HL-60 (cell line): ENCODE results near the gene POM121L2.

Experiments
- DNase-seq, 2 experiments: peaks; one replicate each; pipeline ENCODE4 v3.0.0-alpha.2; 2010 to 2020; ENCODE audit warnings: low read depth in 1 of 2, low spot score in 1 of 2
- H3K27ac ChIP-seq: fragments of 250-450 bp; sonication (Bioruptor Pico); replicated peaks from 2 replicates; pipeline ENCODE4 v1.5.1; 2020; ENCODE audit warnings: mild to moderate bottlenecking, moderate library complexity
- H3K27me3 ChIP-seq: fragments of 250-450 bp; sonication (Bioruptor Pico); 2 replicates; pipeline ENCODE4 v1.5.1; 2021; ENCODE audit warnings: mild to moderate bottlenecking, moderate library complexity; ENCODE audit not compliant: insufficient read depth, poor library complexity, severe bottlenecking
- H3K4me3 ChIP-seq: replicated peaks from 2 replicates; pipeline ENCODE4 v1.5.1; 2011; ENCODE audit warnings: mild to moderate bottlenecking, control low read depth, low read length; ENCODE audit not compliant: insufficient read depth
- GABPA ChIP-seq: IDR thresholded peaks from 2 replicates; pipeline ENCODE4 v1.6.1; 2012; ENCODE audit warnings: low read depth
- POLR2AphosphoS5 ChIP-seq: IDR thresholded peaks from 2 replicates; pipeline ENCODE4 v1.6.1; 2012; ENCODE audit warnings: low read depth
- SPI1 ChIP-seq: IDR thresholded peaks from 2 replicates; pipeline ENCODE4 v1.6.1; 2012; ENCODE audit warnings: low read depth, mild to moderate bottlenecking, borderline replicate concordance
- TF ChIP-seq, protein P1 (sequence below): IDR thresholded peaks from one replicate; pipeline ENCODE4 v1.5.1; 2011; ENCODE audit warnings: low read length, control low read depth, inconsistent platforms; ENCODE audit not compliant: insufficient read depth
- TF ChIP-seq, protein P2 (sequence below): IDR thresholded peaks from 2 replicates; pipeline ENCODE4 v1.6.1; 2012; ENCODE audit warnings: low read depth; ENCODE audit not compliant: insufficient replicate concordance

POM121L2 gene

GRCh38 chr6:27279513-27280063 lies 32.5 kb downstream of the POM121L2 start:
- H3K27me3 ChIP-seq, result peaks cover 2% of the 10 kb centered on the region
- TF ChIP-seq GABPA (no peak), POLR2AphosphoS5 (no peak), SPI1 (no peak)
- TF ChIP-seq, protein P1, sequence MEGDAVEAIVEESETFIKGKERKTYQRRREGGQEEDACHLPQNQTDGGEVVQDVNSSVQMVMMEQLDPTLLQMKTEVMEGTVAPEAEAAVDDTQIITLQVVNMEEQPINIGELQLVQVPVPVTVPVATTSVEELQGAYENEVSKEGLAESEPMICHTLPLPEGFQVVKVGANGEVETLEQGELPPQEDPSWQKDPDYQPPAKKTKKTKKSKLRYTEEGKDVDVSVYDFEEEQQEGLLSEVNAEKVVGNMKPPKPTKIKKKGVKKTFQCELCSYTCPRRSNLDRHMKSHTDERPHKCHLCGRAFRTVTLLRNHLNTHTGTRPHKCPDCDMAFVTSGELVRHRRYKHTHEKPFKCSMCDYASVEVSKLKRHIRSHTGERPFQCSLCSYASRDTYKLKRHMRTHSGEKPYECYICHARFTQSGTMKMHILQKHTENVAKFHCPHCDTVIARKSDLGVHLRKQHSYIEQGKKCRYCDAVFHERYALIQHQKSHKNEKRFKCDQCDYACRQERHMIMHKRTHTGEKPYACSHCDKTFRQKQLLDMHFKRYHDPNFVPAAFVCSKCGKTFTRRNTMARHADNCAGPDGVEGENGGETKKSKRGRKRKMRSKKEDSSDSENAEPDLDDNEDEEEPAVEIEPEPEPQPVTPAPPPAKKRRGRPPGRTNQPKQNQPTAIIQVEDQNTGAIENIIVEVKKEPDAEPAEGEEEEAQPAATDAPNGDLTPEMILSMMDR, result no peak
- TF ChIP-seq, protein P2, sequence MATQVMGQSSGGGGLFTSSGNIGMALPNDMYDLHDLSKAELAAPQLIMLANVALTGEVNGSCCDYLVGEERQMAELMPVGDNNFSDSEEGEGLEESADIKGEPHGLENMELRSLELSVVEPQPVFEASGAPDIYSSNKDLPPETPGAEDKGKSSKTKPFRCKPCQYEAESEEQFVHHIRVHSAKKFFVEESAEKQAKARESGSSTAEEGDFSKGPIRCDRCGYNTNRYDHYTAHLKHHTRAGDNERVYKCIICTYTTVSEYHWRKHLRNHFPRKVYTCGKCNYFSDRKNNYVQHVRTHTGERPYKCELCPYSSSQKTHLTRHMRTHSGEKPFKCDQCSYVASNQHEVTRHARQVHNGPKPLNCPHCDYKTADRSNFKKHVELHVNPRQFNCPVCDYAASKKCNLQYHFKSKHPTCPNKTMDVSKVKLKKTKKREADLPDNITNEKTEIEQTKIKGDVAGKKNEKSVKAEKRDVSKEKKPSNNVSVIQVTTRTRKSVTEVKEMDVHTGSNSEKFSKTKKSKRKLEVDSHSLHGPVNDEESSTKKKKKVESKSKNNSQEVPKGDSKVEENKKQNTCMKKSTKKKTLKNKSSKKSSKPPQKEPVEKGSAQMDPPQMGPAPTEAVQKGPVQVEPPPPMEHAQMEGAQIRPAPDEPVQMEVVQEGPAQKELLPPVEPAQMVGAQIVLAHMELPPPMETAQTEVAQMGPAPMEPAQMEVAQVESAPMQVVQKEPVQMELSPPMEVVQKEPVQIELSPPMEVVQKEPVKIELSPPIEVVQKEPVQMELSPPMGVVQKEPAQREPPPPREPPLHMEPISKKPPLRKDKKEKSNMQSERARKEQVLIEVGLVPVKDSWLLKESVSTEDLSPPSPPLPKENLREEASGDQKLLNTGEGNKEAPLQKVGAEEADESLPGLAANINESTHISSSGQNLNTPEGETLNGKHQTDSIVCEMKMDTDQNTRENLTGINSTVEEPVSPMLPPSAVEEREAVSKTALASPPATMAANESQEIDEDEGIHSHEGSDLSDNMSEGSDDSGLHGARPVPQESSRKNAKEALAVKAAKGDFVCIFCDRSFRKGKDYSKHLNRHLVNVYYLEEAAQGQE, result no peak
- no peak for DNase-seq
- no peak overlapping the region for H3K27ac ChIP-seq
- peak overlapping the region; percentile 41 for H3K4me3 ChIP-seq

- no peak for DNase-seq
- no peak overlapping the region for H3K27ac ChIP-seq
- no peak overlapping the region for H3K4me3 ChIP-seq
- peaks cover 2% of the 10 kb centered on the region for H3K27me3 ChIP-seq
- TF ChIP-seq, protein P1, result no peak
- no peak for TF ChIP-seq SPI1
- TF ChIP-seq GABPA, result no peak
- TF ChIP-seq POLR2AphosphoS5, result no peak
- TF ChIP-seq, protein P2, result no peak
Measured at GRCh38 chr6:27275025-27275956, 36.8 kb downstream of the POM121L2 start.

DNA sequence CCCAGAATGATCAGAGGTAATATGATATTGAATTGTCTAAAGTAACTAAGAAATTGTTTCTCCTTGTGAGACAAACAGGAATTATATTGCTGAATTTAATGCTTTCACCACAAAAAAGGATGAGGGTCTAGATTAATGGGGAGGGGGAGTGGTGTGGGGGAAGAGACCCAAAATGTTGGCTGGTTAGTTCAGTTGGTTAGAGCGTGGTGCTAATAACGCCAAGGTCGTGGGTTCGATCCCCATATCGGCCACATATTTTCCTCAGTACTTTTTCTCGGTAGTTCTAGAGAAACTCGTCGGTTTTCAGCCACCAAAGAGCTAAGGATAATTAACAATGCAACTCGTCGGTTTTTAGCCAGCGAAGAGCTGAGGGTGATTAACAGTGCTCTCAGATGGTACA lies 38.3 kb downstream of the POM121L2 start:
- no peak for TF ChIP-seq POLR2AphosphoS5
- no peak overlapping the region for H3K27ac ChIP-seq
- peaks cover 2% of the 10 kb centered on the region for H3K27me3 ChIP-seq
- DNase-seq, result no peak
- H3K4me3 ChIP-seq, result no peak overlapping the region

DNA sequence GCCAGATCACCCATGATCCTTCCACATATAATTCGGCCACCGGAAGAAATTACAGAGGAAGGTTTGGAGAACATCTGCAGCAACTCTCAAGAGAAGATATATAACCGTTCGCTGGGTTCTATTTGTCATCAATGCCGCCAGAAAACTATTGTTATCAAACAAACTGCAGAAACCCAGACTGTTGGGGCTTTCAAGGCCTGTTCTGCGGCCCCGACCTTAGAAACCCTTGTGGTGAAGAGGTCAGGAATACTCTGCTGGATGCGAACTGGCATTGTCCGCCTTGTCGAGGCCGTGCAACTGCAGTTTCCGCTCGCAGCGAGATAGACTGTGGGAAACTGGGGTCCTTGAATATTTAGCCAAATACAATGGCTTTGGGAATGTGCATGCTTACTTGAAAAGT lies 43.3 kb downstream of the POM121L2 start:
- TF ChIP-seq POLR2AphosphoS5 (no peak), SPI1 (no peak)
- TF ChIP-seq, protein P1, result no peak

More for the DNA sequence above, 43.3 kb downstream of the POM121L2 start:
- Histone ChIP-seq H3K27ac (no peak overlapping the region), H3K27me3 (no peaks in the 10 kb centered on the region), H3K4me3 (no peak overlapping the region)
- DNase-seq, result no peak
